Common myeloid progenitor, CD34-positive (primary cell): ENCODE results near the gene PCBP2.
A peak's percentile ranks its signal among the peaks of the same experiment; 100 is the strongest.

Source experiments
- CTCF ChIA-PET: fragments of 350-600 bp; sonication (Branson Sonifier 250); formaldehyde crosslinking; loops from one replicate; lab custom pipeline; 2021; ENCODE audit warnings: antibody characterized with exemption; lab: Charles Lee
- POLR2A ChIA-PET: fragments of 350-600 bp; sonication (Branson Sonifier 250); formaldehyde crosslinking; loops from one replicate; lab custom pipeline; 2021; ENCODE audit warnings: antibody characterized with exemption; lab: Charles Lee
- DNase-seq, 3 donors: peaks; one replicate each; pipeline versions ENCODE4 v3.0.0 to v3.0.0-alpha.2; 2013
- H3K27ac ChIP-seq, 2 experiments: 1 replicate in 1 of 2; 2 replicates in 1 of 2; pipeline ENCODE4 v1.7.0; 2013; ENCODE audit warnings: inconsistent platforms in 2 of 2, low read length in 2 of 2, mild to moderate bottlenecking in 2 of 2, low read depth in 1 of 2, moderate library complexity in 1 of 2; ENCODE audit not compliant: severe bottlenecking in 2 of 2, insufficient read depth in 1 of 2, poor library complexity in 1 of 2
- H3K27me3 ChIP-seq, 5 experiments: replicated peaks in 2 of 5; 1 replicate in 3 of 5; 2 replicates in 2 of 5; pipeline versions ENCODE4 v1.6.1 to v1.7.0; 2013; ENCODE audit warnings: low read length in 4 of 5, mild to moderate bottlenecking in 2 of 5, moderate library complexity in 2 of 5, inconsistent platforms in 1 of 5; ENCODE audit not compliant: insufficient read depth in 5 of 5, control insufficient read depth in 4 of 5
- H3K36me3 ChIP-seq, 4 experiments: 1 replicate in 2 of 4; 2 replicates in 2 of 4; pipeline versions ENCODE4 v1.6.1 to v1.7.0; 2013; ENCODE audit warnings: low read length in 3 of 4, control low read depth in 1 of 4, mild to moderate bottlenecking in 1 of 4; ENCODE audit not compliant: control insufficient read depth in 4 of 4, insufficient read depth in 4 of 4
- H3K4me1 ChIP-seq, 4 experiments: 1 replicate in 3 of 4; 2 replicates in 1 of 4; pipeline versions ENCODE4 v1.6.1 to v1.7.1; 2013; ENCODE audit warnings: low read length in 3 of 4, mild to moderate bottlenecking in 3 of 4, control low read depth in 1 of 4, inconsistent platforms in 1 of 4, moderate library complexity in 1 of 4; ENCODE audit not compliant: control insufficient read depth in 4 of 4, insufficient read depth in 4 of 4; ENCODE audit errors: control extremely low read depth in 1 of 4
- H3K4me3 ChIP-seq, 7 experiments: 1 replicate in 4 of 7; 2 replicates in 3 of 7; pipeline versions ENCODE4 v1.5.1 to v1.7.0; 2013; ENCODE audit warnings: mild to moderate bottlenecking in 7 of 7, low read length in 6 of 7, moderate library complexity in 6 of 7, inconsistent platforms in 2 of 7, low read depth in 2 of 7, control low read depth in 1 of 7; ENCODE audit not compliant: insufficient read depth in 4 of 7, control insufficient read depth in 1 of 7; ENCODE audit errors: extremely low read depth in 1 of 7
- H3K9me3 ChIP-seq, 5 experiments: 1 replicate in 4 of 5; 2 replicates in 1 of 5; pipeline versions ENCODE4 v1.6.1 to v1.7.1; 2013; ENCODE audit warnings: low read length in 4 of 5, mild to moderate bottlenecking in 2 of 5, inconsistent platforms in 1 of 5, low read depth in 1 of 5, moderate library complexity in 1 of 5; ENCODE audit not compliant: control insufficient read depth in 4 of 5, insufficient read depth in 2 of 5; ENCODE audit errors: control extremely low read depth in 1 of 5
- WGBS: methylation state at CpG from one replicate; pipeline ENCODE4 v1.1.5; 2013; ENCODE audit not compliant: insufficient coverage; 5-methylcytosine and 5-hydroxymethylcytosine counted together

The PCBP2 gene

DNA sequence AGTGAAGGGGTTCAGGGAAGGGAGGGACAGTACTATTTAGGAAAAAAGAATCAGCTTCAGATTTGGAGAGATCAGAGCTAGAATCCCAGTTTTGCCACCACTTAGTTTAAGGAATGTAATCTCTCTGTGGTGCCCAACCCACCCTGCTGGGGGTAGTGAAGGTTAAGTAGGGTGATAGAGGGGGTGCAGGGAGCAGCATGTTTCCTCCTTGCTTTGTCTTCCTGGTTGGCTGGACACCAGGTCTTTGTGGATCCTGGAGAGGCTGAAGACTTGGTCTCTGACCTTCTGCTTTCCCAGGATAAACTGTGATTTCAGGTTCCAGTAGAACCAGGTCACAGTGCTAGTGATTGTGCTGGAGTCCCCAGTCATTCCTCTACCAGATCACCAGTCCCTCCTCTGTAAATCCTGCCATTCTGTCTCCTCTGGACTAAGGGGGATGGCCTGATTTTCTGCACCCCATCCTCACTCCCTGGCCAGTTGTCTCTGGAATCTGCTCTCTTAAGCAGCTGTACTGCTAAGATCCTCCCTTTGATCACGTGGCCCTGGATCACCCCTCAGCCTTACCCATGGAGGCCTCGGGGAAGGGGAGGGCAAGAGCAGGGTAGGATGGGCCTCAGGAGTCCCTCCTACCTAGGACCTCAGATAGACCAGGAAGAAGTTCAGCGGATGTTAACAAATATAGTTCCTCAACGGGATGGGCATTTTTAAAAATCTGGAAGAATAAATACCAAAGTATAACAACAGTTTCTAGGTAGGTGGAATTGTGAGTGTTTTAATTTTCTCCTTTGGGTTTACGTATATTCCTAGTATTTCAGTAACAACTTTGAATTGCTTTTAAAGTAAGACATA lies 44.2 kb downstream of the PCBP2 start:
- Histone ChIP-seq H3K36me3 (no peaks in the 10 kb centered on the region), H3K4me3 (peak overlapping the region in 1 of 7 experiments; percentile 1), H3K27ac (no peak overlapping the region), H3K27me3 (no peaks in the 10 kb centered on the region), H3K9me3 (no peaks in the 10 kb centered on the region), H3K4me1 (peaks cover 13 to 71% (median 46%) of the 10 kb centered on the region in 4 experiments)
- peak in 1 of 3 donors; percentile 53 for DNase-seq
- WGBS = 50% methylated on average over 1 of the region's 5 CpGs
- ChIA-PET CTCF (interaction anchor here (0.9 to 3.6 kb wide), 4 partner anchors 12 to 117 kb away, joined by 3 to 9 read pairs (median 6); partner anchors contain the start of gene NPFF), POLR2A (no interaction called here)

DNA sequence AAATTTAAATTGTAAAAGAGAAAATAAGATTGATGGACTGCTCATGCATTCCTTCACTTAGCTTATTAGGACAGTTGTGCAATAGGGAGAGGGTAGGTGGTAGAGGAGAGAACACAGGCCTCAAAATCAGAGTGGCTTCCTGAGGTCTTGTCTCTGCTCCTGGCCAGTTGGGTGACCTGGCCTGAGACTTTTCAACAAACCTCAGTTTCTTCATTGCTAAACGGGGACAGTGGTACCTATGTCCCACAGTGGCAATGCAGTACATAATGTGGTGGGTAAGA lies 44.8 kb downstream of the PCBP2 start:
- H3K36me3 ChIP-seq = no peaks in the 10 kb centered on the region
- H3K27ac ChIP-seq = no peak overlapping the region
- DNase-seq = no peak
- H3K4me3 ChIP-seq = peak overlapping the region in 1 of 7 experiments; percentile 1
- WGBS = no CpG with 5 or more reads among the region's 1 CpG
- ChIA-PET CTCF (interaction anchor here (0.9 to 3.6 kb wide), 3 partner anchors 11 to 118 kb away, joined by 3 to 9 read pairs (median 9); partner anchors contain the start of gene NPFF), POLR2A (no interaction called here)
- no peaks in the 10 kb centered on the region for H3K9me3 ChIP-seq
- no peaks in the 10 kb centered on the region for H3K27me3 ChIP-seq
- H3K4me1 ChIP-seq = peaks cover 13 to 76% (median 51%) of the 10 kb centered on the region in 4 experiments

DNA sequence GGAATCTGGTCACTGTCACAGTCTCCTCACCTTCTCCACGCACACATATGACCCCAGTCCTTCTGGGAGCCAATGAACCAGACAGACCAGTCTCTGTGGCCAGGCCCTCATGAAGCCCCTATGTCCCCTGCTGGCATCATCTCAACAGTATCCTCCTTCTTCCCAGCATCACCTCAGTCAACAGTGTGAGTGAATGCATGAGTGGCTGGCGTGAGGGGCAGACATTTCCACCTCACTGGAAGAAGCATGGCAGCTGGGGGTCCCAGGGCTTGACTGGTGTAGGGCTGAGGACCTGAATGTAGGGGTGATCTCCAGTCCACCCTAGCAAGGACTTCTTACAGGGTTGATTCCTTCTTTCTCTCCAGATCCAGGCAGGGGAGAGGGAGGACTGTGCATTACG lies 45.6 kb downstream of the PCBP2 start:
- DNase-seq = no peak
- Histone ChIP-seq H3K9me3 (no peaks in the 10 kb centered on the region), H3K36me3 (no peaks in the 10 kb centered on the region), H3K4me3 (no peak overlapping the region), H3K27me3 (no peaks in the 10 kb centered on the region), H3K27ac (no peak overlapping the region), H3K4me1 (peaks cover 13 to 76% (median 52%) of the 10 kb centered on the region in 4 experiments)
- ChIA-PET POLR2A (no interaction called here), CTCF (interaction anchor here (2.2 to 2.5 kb wide), 2 partner anchors 10 to 15 kb away, joined by 9 to 10 read pairs; partner anchors contain the start of gene NPFF)
- WGBS = 100% methylated on average over 2 of the region's 3 CpGs

DNA sequence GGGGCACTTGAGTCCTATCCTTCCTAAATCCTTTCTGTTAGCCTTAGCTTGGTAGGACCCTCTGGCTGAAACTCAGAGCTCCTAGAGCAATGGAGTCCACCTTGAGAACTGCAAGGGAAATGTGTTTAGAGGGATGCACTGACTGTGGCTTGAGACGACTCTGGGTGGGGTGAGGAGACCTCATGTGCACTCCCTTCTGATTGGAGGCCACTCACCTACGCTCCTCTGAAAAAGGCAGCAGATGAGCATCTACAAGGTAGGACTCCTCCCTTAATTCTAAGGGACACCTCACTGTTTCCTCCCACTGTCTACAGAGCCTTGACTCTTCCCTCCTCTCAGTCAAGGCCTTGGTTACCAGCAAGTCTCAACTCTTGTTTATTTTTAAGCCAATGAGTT lies 46.3 kb downstream of the PCBP2 start:
- ChIA-PET CTCF (interaction anchor here (2.2 to 2.5 kb wide), 2 partner anchors 10 to 16 kb away, joined by 9 to 10 read pairs; partner anchors contain the start of gene NPFF), POLR2A (interaction anchor here (0.6 kb wide), 1 partner anchor 67 kb away, joined by 3 read pairs; no protein-coding TSS in a partner anchor)
- Histone ChIP-seq H3K4me1 (peaks cover 12 to 75% (median 50%) of the 10 kb centered on the region in 4 experiments), H3K4me3 (peak overlapping the region in 1 of 7 experiments; percentile 75), H3K36me3 (peaks cover 0 to 2% (median 0%) of the 10 kb centered on the region in 4 experiments), H3K27me3 (no peaks in the 10 kb centered on the region), H3K9me3 (no peaks in the 10 kb centered on the region), H3K27ac (no peak overlapping the region)
- no peak for DNase-seq
- 94% methylated on average over 2 of the region's 2 CpGs for WGBS

DNA sequence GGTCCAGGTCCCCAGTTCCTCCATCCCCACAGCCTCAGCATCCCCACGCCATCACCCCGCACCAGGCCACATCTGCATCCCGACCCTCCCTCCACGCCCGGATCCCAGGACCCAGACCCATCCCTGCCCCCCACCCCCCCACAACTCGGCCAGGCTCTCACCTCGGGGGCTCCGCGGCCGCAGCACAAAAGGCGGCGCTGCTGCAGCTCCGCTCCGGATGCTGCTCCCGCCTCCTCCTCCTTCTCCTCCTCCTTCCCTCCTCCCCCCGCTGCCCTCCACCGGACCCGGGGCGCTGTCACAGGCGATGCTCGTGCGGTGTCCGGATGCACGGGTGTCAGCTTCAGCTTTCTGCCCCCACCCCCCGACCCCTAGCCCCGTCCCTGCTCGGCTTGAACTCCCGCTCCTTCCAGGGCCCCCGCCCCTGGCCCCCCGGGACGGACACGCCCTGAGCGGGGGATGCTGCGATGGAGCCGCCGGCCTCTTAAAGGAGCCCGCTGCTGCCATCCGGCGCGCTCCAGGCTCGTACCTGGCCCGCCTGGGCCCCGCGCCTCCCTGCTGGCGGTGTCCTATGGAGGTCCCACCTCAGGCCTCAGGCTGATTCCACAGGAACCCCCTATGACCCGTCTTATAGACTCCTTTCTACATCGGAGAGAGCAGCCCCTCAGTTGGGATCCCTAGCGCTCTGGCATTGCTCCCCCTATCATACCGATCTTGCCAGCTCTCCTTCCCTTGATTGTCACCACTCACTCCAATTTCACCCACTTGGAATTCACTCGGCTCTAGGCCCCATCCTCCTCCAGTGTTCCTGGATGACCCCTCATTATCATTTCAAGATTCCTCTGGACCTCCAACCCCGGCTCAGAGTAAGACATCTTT lies 47.6 kb downstream of the PCBP2 start, which contains the start of gene MAP3K12:
Gene MAP3K12 (minus strand): TSS at position 193 of the 876 bp plus-strand sequence. CDS start 12,067 bp downstream, outside the sequence.
- ChIA-PET POLR2A (interaction anchor here (1.1 to 1.9 kb wide), 4 partner anchors 8 to 178 kb away, joined by 3 to 11 read pairs (median 4); partner anchors contain the start of gene AAAS), CTCF (interaction anchor here (1.3 to 2.5 kb wide), 5 partner anchors 9 to 17 kb away, joined by 4 to 10 read pairs (median 5); no protein-coding TSS in a partner anchor)
- Histone ChIP-seq H3K27me3 (no peaks in the 10 kb centered on the region), H3K36me3 (peaks cover 0 to 15% (median 8%) of the 10 kb centered on the region in 4 experiments), H3K27ac (peak within 1 kb of the TSS; percentile 86 to 95), H3K4me3 (peak within 1 kb of the TSS; percentile 40 to 84 (median 73)), H3K4me1 (peaks cover 6 to 62% (median 38%) of the 10 kb centered on the region in 4 experiments), H3K9me3 (no peaks in the 10 kb centered on the region)
- peak in 1 of 3 donors; percentile 52 for DNase-seq
- WGBS = 1% methylated on average over 30 of the region's 51 CpGs

DNA sequence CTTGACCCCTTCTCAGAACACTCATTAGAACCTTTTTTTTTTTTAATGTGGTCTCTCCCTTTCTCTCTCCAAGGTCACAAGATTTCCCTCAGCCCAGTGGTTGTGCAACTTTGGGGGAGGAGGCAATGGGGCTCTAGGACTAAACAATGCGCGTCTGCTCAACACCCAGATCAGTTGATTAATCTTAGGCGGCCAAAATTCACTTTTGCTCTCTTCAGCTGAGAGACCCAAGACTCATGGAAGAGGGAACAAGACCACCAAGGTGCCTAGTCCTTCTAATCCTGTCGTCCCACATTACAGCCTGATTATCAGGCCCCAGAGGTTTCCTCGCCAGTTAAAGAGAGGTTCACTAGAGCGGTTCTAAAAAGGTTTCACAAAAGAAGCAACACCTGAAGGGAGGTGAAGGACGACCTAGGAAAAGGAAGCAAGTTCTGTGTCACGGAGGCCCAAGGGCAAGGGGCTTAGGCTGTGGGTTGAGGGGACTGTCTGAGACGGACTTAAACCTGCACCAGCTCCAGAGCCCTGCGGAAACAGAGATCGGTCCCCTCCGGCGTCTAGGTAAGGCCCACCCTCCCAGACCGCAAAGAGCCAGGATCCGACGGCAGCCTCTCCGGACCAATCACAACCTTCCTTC lies 48.4 kb downstream of the PCBP2 start:
- peaks cover 3 to 23% (median 16%) of the 10 kb centered on the region in 4 experiments for H3K36me3 ChIP-seq
- no peaks in the 10 kb centered on the region for H3K27me3 ChIP-seq
- peak; percentile 53 to 70 (median 67) for DNase-seq
- H3K4me1 ChIP-seq = peaks cover 6 to 59% (median 35%) of the 10 kb centered on the region in 4 experiments
- peak overlapping the region; percentile 86 to 95 for H3K27ac ChIP-seq
- POLR2A ChIA-PET = interaction anchor here (0.8 to 1.9 kb wide), 10 partner anchors 8 to 179 kb away, joined by 3 to 11 read pairs (median 3); partner anchors contain the start of gene AAAS
- CTCF ChIA-PET = interaction anchor here (0.9 to 2.0 kb wide), 12 partner anchors 8 to 179 kb away, joined by 3 to 7 read pairs (median 5); partner anchors contain the start of gene AAAS
- H3K9me3 ChIP-seq = no peaks in the 10 kb centered on the region
- 2% methylated on average over 17 of the region's 17 CpGs for WGBS
- peak overlapping the region; percentile 20 to 84 (median 73) for H3K4me3 ChIP-seq
